K562 (cell line): ENCODE results near the gene BCAR1. TPM values are rescaled to one million over a fixed set of nuclear protein-coding genes. Genes with fewer than 3 reads are reported as not detected.

Experiments
- ATAC-seq: fragments of 200-7000 bp; cut with Tn5 transposase; 3 replicates; pipeline ENCODE4 v1.9.1; 2020; ENCODE audit warnings: moderate library complexity
- BruUV-seq: library from RNA; stranded (reverse); fragments of 400-500 nt; replicated peaks from 2 replicates; lab custom pipeline; 2021; lab: Mats Ljungman, UMichigan
- CTCF ChIA-PET: fragments of 300-600 bp; formaldehyde crosslinking; extraction: SDS; loops from one replicate; lab custom pipeline; 2021; ENCODE audit warnings: low intra/inter-chr PET ratio; lab: Yijun Ruan, JAX
- POLR2A ChIA-PET: fragments of 300-600, 350-650 bp; sonication (Branson Sonifier 250); formaldehyde crosslinking; extraction: SDS; loops from one replicate; lab custom pipeline; 2021; ENCODE audit warnings: antibody characterized with exemption, inconsistent platforms; lab: Yijun Ruan, JAX
- DNase-seq, 4 experiments: peaks; one replicate each; pipeline versions ENCODE4 v3.0.0 to v3.0.0-alpha.2; 2011 to 2018; ENCODE audit warnings: low spot score in 3 of 4, mixed read lengths in 3 of 4; ENCODE audit errors: extremely low read depth in 1 of 4
- FAIRE-seq: peaks from 2 replicates; lab custom pipeline; 2011; peaks lifted over from hg19 to GRCh38; lab: Jason Lieb, UNC
- H2AFZ ChIP-seq: 2 replicates; pipeline ENCODE4 v1.6.0; 2011; ENCODE audit warnings: low read depth, low read length, control low read depth, inconsistent platforms
- H3K27ac ChIP-seq: fragments of 200-600 bp; 3 replicates; pipeline ENCODE4 v1.8.0; 2011; ENCODE audit warnings: low read depth, mild to moderate bottlenecking, control low read depth, inconsistent platforms, low read length, moderate library complexity, mixed read lengths; ENCODE audit errors: extremely low read depth
- H3K27me3 ChIP-seq, 2 experiments: fragments of 300-600 bp in 1 of 2; 2 replicates in 1 of 2; 3 replicates in 1 of 2; pipeline versions ENCODE4 v1.6.0 to v1.8.0; 2011; ENCODE audit warnings: inconsistent platforms in 2 of 2, low read length in 2 of 2, mild to moderate bottlenecking in 1 of 2, mixed read lengths in 1 of 2, moderate library complexity in 1 of 2; ENCODE audit not compliant: control insufficient read depth in 2 of 2, insufficient read depth in 2 of 2
- H3K36me3 ChIP-seq: fragments of 300-600 bp; 3 replicates; pipeline ENCODE4 v1.8.0; 2011; ENCODE audit warnings: mild to moderate bottlenecking, low read length, inconsistent platforms; ENCODE audit not compliant: control insufficient read depth, insufficient read depth
- H3K4me1 ChIP-seq, 2 experiments: fragments of 200-600 bp in 1 of 2; replicated peaks in 1 of 2; 2 replicates in 1 of 2; 3 replicates in 1 of 2; pipeline versions ENCODE4 v1.5.1 to v1.8.0; 2011; ENCODE audit warnings: inconsistent platforms in 2 of 2, low read length in 2 of 2, mild to moderate bottlenecking in 1 of 2, mixed read lengths in 1 of 2, moderate library complexity in 1 of 2; ENCODE audit not compliant: control insufficient read depth in 2 of 2, insufficient read depth in 2 of 2
- H3K4me2 ChIP-seq: 2 replicates; pipeline ENCODE4 v1.6.1; 2011; ENCODE audit warnings: low read length, control low read depth, inconsistent platforms, mixed read lengths; ENCODE audit not compliant: insufficient read depth
- H3K4me3 ChIP-seq: fragments of 200-600 bp; sonication (generic), shearing (Covaris generic); 2 replicates; pipeline ENCODE4 v1.5.1; 2016; ENCODE audit warnings: control low read depth, inconsistent platforms
- H3K79me2 ChIP-seq: fragments of 200-600 bp; 3 replicates; pipeline ENCODE4 v1.8.0; 2011; ENCODE audit warnings: low read length, inconsistent platforms; ENCODE audit not compliant: control insufficient read depth, insufficient read depth
- H3K9ac ChIP-seq, 2 experiments: 2 replicates each; pipeline versions ENCODE4 v1.6.0 to v1.6.1; 2011; ENCODE audit warnings: low read depth in 2 of 2, low read length in 2 of 2, control low read depth in 1 of 2, inconsistent platforms in 1 of 2, mild to moderate bottlenecking in 1 of 2, mixed read lengths in 1 of 2; ENCODE audit not compliant: insufficient read depth in 1 of 2
- H3K9me1 ChIP-seq: one replicate; pipeline ENCODE4 v1.6.0; 2011; ENCODE audit warnings: inconsistent platforms, mild to moderate bottlenecking, low read length, moderate library complexity; ENCODE audit not compliant: control insufficient read depth, insufficient read depth
- H3K9me3 ChIP-seq: replicated peaks from 2 replicates; pipeline ENCODE4 v1.5.1; 2011; ENCODE audit warnings: low read depth, low read length, inconsistent platforms; ENCODE audit not compliant: control insufficient read depth, insufficient read depth
- H4K20me1 ChIP-seq: replicated peaks from 2 replicates; pipeline ENCODE4 v1.6.1; 2011; ENCODE audit warnings: low read length, inconsistent platforms, mixed read lengths; ENCODE audit not compliant: control insufficient read depth, insufficient read depth
- CHCHD3 ChIP-seq: fragments of 250-450 bp; sonication (Bioruptor Pico); IDR thresholded peaks from 2 replicates; pipeline ENCODE4 v2.1.2; 2022; ENCODE audit warnings: mild to moderate bottlenecking
- FOXO4 ChIP-seq: fragments of 450-650 bp; formaldehyde crosslinking; IDR thresholded peaks from 2 replicates; pipeline ENCODE4 v1.4.0; 2020; ENCODE audit warnings: mild to moderate bottlenecking, moderate library complexity
- KDM1A ChIP-seq, 2 experiments: fragments of 450-650 bp; IDR thresholded peaks; 2 replicates each; pipeline ENCODE4 v1.6.1; 2016; ENCODE audit warnings: mild to moderate bottlenecking in 2 of 2
- PHF20 ChIP-seq: fragments of 450-650 bp; IDR thresholded peaks from 2 replicates; pipeline ENCODE4 v1.6.1; 2018; ENCODE audit not compliant: partially characterized antibody
- RBM39 ChIP-seq: fragments of 200-400 bp; formaldehyde crosslinking; optimal IDR thresholded peaks from 2 replicates; pipeline ENCODE3; 2018; ENCODE audit warnings: low read depth, low read length
- SP1 ChIP-seq: sonication (generic); formaldehyde crosslinking; IDR thresholded peaks from 2 replicates; pipeline ENCODE4 v1.8.1; 2022; ENCODE audit warnings: mild to moderate bottlenecking, missing genetic modification reagents
- TFAM ChIP-seq: fragments of 250-450 bp; sonication (Bioruptor Pico); conservative IDR thresholded peaks from 2 replicates; pipeline ENCODE4 v1.5.0; 2021; ENCODE audit warnings: mild to moderate bottlenecking, moderate library complexity
- ZFPM2 ChIP-seq: fragments of 250-450 bp; sonication (Bioruptor Pico); IDR thresholded peaks from 2 replicates; pipeline ENCODE4 v1.5.1; 2022; ENCODE audit warnings: mild to moderate bottlenecking
- ZNF280B ChIP-seq: fragments of 250-450 bp; sonication (Bioruptor Pico); IDR thresholded peaks from 2 replicates; pipeline ENCODE4 v1.5.1; 2021; ENCODE audit warnings: mild to moderate bottlenecking
- ZZZ3 ChIP-seq: fragments of 450-650 bp; IDR thresholded peaks from 2 replicates; pipeline ENCODE4 v1.6.1; 2016; ENCODE audit warnings: antibody characterized with exemption, mild to moderate bottlenecking, moderate library complexity
- WGBS: fragments of 100-300 bp; shearing (Covaris generic); methylation state at CpG from one replicate; pipeline ENCODE4 v1.1.6; 2016; ENCODE audit warnings: low coverage, mixed read lengths; ENCODE audit not compliant: insufficient coverage; ENCODE audit errors: missing lambda C conversion rate; 5-methylcytosine and 5-hydroxymethylcytosine counted together
- in situ Hi-C: fragments of 300-500 bp; cut with MboI; formaldehyde crosslinking; loops from 4 replicates; pipeline ENCODE4 v1.15.0; 2018; ENCODE audit warnings: inconsistent platforms, mixed read lengths
- intact Hi-C: fragments of 100-400 bp; cut with micrococcal nuclease; formaldehyde crosslinking; loops from 2 replicates; pipeline ENCODE4 v1.14.2; 2022
- polyA plus RNA-seq, 8 experiments: library from polyadenylated mRNA; depleted of rRNA in 4 of 8; stranded (reverse) in 5 of 8; unstranded in 3 of 8; fragments of >200 nt; fragmentation: Nextera tagmentation in 2 of 8; fragmentation: Illumina TruSeq in 1 of 8; extraction: Ambion mirVana in 2 of 8; extraction: Trizol in 1 of 8; gene quantifications; 2 replicates each; pipeline versions ENCODE4 v1.2.1 to v1.2.3, GENCODE V29; 2011 to 2014; ENCODE audit warnings: inconsistent platforms in 1 of 8, missing spikeins in 1 of 8
- total RNA-seq, 7 experiments: library from RNA; depleted of rRNA in 6 of 7; stranded (reverse); fragments of >200 nt in 6 of 7; fragmentation: Illumina TruSeq in 2 of 7; extraction: Trizol in 2 of 7; gene quantifications; 2 replicates each; pipeline versions ENCODE4 v1.2.1 to v1.2.3, GENCODE V29; 2011 to 2021; ENCODE audit warnings: low replicate concordance in 1 of 7

Gene BCAR1
- total and polyA plus RNA-seq, 9 of the 15 experiments (the other 6 are each of a cell fraction or from before 2014, with no cell fraction given) = 0.10 to 26.3 (median 3.6) TPM

- no peak for FAIRE-seq
- no peak for TF ChIP-seq TFAM
- TF ChIP-seq ZFPM2 (CRISPR knock-in tag) = no peak
- TF ChIP-seq PHF20 = no peak
- no peak for TF ChIP-seq CHCHD3 (CRISPR knock-in tag)
- TF ChIP-seq SP1 (CRISPR knock-in tag) = no peak
- TF ChIP-seq FOXO4 (CRISPR knock-in tag) = no peak
- TF ChIP-seq ZNF280B (CRISPR knock-in tag) = no peak
- TF ChIP-seq ZZZ3 = no peak
- no peak for TF ChIP-seq KDM1A (IDR thresholded peaks at IDR 0.05)
- no peak for TF ChIP-seq RBM39
- TF ChIP-seq, all 486 proteins: peak for 0
- H3K27ac ChIP-seq = no peak overlapping the region
- intact Hi-C loops (loop anchor here (2.0 kb wide), 1 partner anchor 17 kb away; no protein-coding TSS in a partner anchor), in situ Hi-C loops (loop anchor here (25.0 kb wide), 1 partner anchor 1979 kb away; the partner anchor contains the start of genes MON1B and SYCE1L)
- H3K27me3 ChIP-seq = peaks cover 35 to 79% of the 10 kb centered on the region in 2 experiments
- ATAC-seq = no peak
- H3K36me3 ChIP-seq = no peaks in the 10 kb centered on the region
- no peaks in the 10 kb centered on the region for H3K79me2 ChIP-seq
- POLR2A ChIA-PET = no interaction called here
- BruUV-seq = no TSS peak
- H3K4me2 ChIP-seq = no peak overlapping the region
- H2AFZ ChIP-seq = no peak overlapping the region
- H3K9me1 ChIP-seq = no peaks in the 10 kb centered on the region
- H4K20me1 ChIP-seq = no peaks in the 10 kb centered on the region
- no peak overlapping the region for H3K9ac ChIP-seq
- no peak for DNase-seq
- H3K4me1 ChIP-seq = peaks cover 0 to 15% of the 10 kb centered on the region in 2 experiments; a peak in 2 of 5 replicates
- WGBS = 26% methylated on average over 10 of the region's 11 CpGs
- CTCF ChIA-PET = no interaction called here
- no peak overlapping the region for H3K4me3 ChIP-seq
- H3K9me3 ChIP-seq = no peaks in the 10 kb centered on the region
Measured at GRCh38 chr16:75207831-75208230, 43.6 kb downstream of the BCAR1 start.
